Gastroesophageal sphincter (tissue), 3 donors: ENCODE measurements around the gene DNAJC11.

ENCODE experiments used
- EP300 ChIP-seq: sonication (generic); formaldehyde crosslinking; IDR thresholded peaks from one replicate; pipeline ENCODE4 v1.6.1; 2017; ENCODE audit warnings: antibody characterized with exemption, mild to moderate bottlenecking
- POLR2A ChIP-seq, 2 donors: fragments of 450-650 bp; IDR thresholded peaks; one replicate each; pipeline ENCODE4 v1.6.1; 2017; ENCODE audit warnings: antibody characterized with exemption in 2 of 2, mild to moderate bottlenecking in 2 of 2, moderate library complexity in 1 of 2
- POLR2AphosphoS5 ChIP-seq: sonication (generic); formaldehyde crosslinking; IDR thresholded peaks from one replicate; pipeline ENCODE4 v1.6.1; 2017; ENCODE audit warnings: antibody characterized with exemption
- TF ChIP-seq, protein P1 (sequence below), 4 experiments: fragments of 200-600 bp in 2 of 4; fragments of 450-650 bp in 2 of 4; sonication (generic) in 1 of 4; IDR thresholded peaks; one replicate each; pipeline ENCODE4 v1.5.1; 2017 to 2019; ENCODE audit warnings: antibody characterized with exemption in 4 of 4, mild to moderate bottlenecking in 2 of 4, moderate library complexity in 2 of 4

DNA sequence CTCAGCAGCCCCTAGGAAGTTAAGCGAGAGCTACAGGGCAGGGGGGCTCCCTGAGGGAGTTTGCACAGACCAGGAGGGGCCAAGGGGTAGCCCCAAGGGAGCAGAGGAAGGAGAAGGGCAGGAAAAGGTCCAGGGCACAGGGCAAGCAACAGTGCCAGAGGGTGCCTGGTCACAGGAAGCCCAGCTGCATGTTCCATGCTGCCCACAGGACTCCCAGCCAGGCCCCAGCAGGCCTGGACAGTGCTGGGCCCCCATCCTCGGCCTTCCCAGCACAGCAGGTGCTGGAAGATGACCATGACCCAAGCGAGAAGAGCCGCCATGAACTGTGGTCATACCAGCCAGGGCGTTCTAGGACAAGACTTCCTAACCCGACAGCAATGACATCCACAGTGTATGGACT is 110.0 kb downstream of the DNAJC11 start:
- TF ChIP-seq, protein P1, sequence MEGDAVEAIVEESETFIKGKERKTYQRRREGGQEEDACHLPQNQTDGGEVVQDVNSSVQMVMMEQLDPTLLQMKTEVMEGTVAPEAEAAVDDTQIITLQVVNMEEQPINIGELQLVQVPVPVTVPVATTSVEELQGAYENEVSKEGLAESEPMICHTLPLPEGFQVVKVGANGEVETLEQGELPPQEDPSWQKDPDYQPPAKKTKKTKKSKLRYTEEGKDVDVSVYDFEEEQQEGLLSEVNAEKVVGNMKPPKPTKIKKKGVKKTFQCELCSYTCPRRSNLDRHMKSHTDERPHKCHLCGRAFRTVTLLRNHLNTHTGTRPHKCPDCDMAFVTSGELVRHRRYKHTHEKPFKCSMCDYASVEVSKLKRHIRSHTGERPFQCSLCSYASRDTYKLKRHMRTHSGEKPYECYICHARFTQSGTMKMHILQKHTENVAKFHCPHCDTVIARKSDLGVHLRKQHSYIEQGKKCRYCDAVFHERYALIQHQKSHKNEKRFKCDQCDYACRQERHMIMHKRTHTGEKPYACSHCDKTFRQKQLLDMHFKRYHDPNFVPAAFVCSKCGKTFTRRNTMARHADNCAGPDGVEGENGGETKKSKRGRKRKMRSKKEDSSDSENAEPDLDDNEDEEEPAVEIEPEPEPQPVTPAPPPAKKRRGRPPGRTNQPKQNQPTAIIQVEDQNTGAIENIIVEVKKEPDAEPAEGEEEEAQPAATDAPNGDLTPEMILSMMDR (IDR thresholded peaks at IDR 0.05) = no peak
- no peak for TF ChIP-seq POLR2A (IDR thresholded peaks at IDR 0.05)
- no peak for TF ChIP-seq EP300
- no peak for TF ChIP-seq POLR2AphosphoS5
